Aorta (tissue), 5 donors: ENCODE data around the gene IDH2. TPM values are rescaled to one million over a fixed set of nuclear protein-coding genes. Genes with fewer than 3 reads are reported as not detected.

ENCODE experiments used
- ATAC-seq: fragments of 200-7000 bp; cut with Tn5 transposase; one replicate; pipeline ENCODE4 v1.9.1; 2022; ENCODE audit warnings: moderate library complexity; ENCODE audit not compliant: low FRiP score
- DNase-seq, 2 donors: peaks; one replicate each; pipeline ENCODE4 v3.0.0-alpha.2; 2020
- H3K27ac ChIP-seq, 2 donors: one replicate each; pipeline ENCODE4 v1.5.1; 2013; ENCODE audit warnings: low read length in 2 of 2, mild to moderate bottlenecking in 2 of 2, moderate library complexity in 2 of 2, control low read depth in 1 of 2, inconsistent platforms in 1 of 2, low read depth in 1 of 2
- H3K27me3 ChIP-seq, 2 donors: one replicate each; pipeline ENCODE4 v1.6.1; 2013; ENCODE audit warnings: control low read depth in 1 of 2, low read length in 1 of 2, mild to moderate bottlenecking in 1 of 2, moderate library complexity in 1 of 2; ENCODE audit not compliant: insufficient read depth in 2 of 2, control insufficient read depth in 1 of 2
- H3K36me3 ChIP-seq, 2 donors: one replicate each; pipeline ENCODE4 v1.6.1; 2013; ENCODE audit warnings: control low read depth in 1 of 2, low read length in 1 of 2, mild to moderate bottlenecking in 1 of 2; ENCODE audit not compliant: insufficient read depth in 2 of 2, control insufficient read depth in 1 of 2
- H3K4me1 ChIP-seq, 2 donors: one replicate each; pipeline ENCODE4 v1.6.1; 2013; ENCODE audit warnings: low read length in 2 of 2, control low read depth in 1 of 2, mild to moderate bottlenecking in 1 of 2, moderate library complexity in 1 of 2; ENCODE audit not compliant: insufficient read depth in 2 of 2, control insufficient read depth in 1 of 2
- H3K4me3 ChIP-seq, 2 donors: one replicate each; pipeline ENCODE4 v1.5.1; 2013; ENCODE audit warnings: low read length in 2 of 2, control low read depth in 1 of 2, mild to moderate bottlenecking in 1 of 2
- H3K9me3 ChIP-seq: one replicate; pipeline ENCODE4 v1.6.1; 2013; ENCODE audit warnings: mild to moderate bottlenecking, low read length; ENCODE audit not compliant: control insufficient read depth
- WGBS, 2 donors: extraction: QIAGEN DNeasy Blood & Tissue Kit; methylation state at CpG; one replicate each; pipeline ENCODE4 v1.1.7; 2013; 5-methylcytosine and 5-hydroxymethylcytosine counted together
- intact Hi-C, 2 donors: fragments of 100-400 bp; cut with DNase I; formaldehyde crosslinking; loops; one replicate each; pipeline versions ENCODE4 v1.14.2 to v1.15.0; 2022
- polyA plus RNA-seq, 2 donors: library from polyadenylated mRNA; stranded (reverse); fragments of 200-250 nt; gene quantifications; one replicate each; pipeline ENCODE4 v1.2.3, GENCODE V29; 2013
- total RNA-seq, 2 donors: library from RNA; stranded (reverse); fragmentation: NEBNext Ultra II Directional; extraction: Animal tissue kit (Norgen Biotek cat#: 25700); gene quantifications; one replicate each; pipeline ENCODE4 v1.2.1, GENCODE V29; 2021
- donor health status: healthy with polysubstance abuse.
- donor health status: Bipolar disorder and iron deficiency.
- donor health status: DM: no; HTN: no; CAD: no.
- donor health status: DM: no; HTN: no; CAD: no.
- donor health status: DM: yes; HTN: yes; CAD: no.

The IDH2 gene
- total and polyA plus RNA-seq, 4 donors, result 18.8 to 37.5 (median 31.4) TPM

GRCh38 chr15:90106522-90107117 lies 4.4 kb upstream of the IDH2 start:
- ATAC-seq (no peak), DNase-seq (peak in 1 of 2 donors; percentile 77)
- Histone ChIP-seq H3K4me1 (no peaks in the 10 kb centered on the region), H3K9me3 (no peaks in the 10 kb centered on the region), H3K27me3 (no peaks in the 10 kb centered on the region), H3K4me3 (no peak overlapping the region), H3K27ac (no peak overlapping the region), H3K36me3 (no peaks in the 10 kb centered on the region)
- WGBS, 2 donors, result 28 to 31% methylated on average over 7 of the region's 7 CpGs
- intact Hi-C loops, result no loop called here

GRCh38 chr15:90105521-90105920 lies 3.3 kb upstream of the IDH2 start:
- no peak for ATAC-seq
- Histone ChIP-seq H3K4me1 (no peaks in the 10 kb centered on the region), H3K4me3 (no peak overlapping the region), H3K9me3 (no peaks in the 10 kb centered on the region), H3K27me3 (no peaks in the 10 kb centered on the region), H3K27ac (no peak overlapping the region), H3K36me3 (no peaks in the 10 kb centered on the region)
- intact Hi-C loops, result no loop called here
- DNase-seq, result peak in 1 of 2 donors; percentile 41
- WGBS, 2 donors, result 85 to 93% methylated on average over 7 of the region's 7 CpGs

- no peaks in the 10 kb centered on the region for H3K27me3 ChIP-seq
- no peaks in the 10 kb centered on the region for H3K9me3 ChIP-seq
- intact Hi-C loops, result no loop called here
- no peaks in the 10 kb centered on the region for H3K4me1 ChIP-seq
- H3K27ac ChIP-seq, result no peak overlapping the region
- no peak overlapping the region for H3K4me3 ChIP-seq
- DNase-seq (no peak), ATAC-seq (no peak)
- 81 to 84% methylated on average over 4 of the region's 4 CpGs for WGBS, 2 donors
- H3K36me3 ChIP-seq, result no peaks in the 10 kb centered on the region
These were observed 2.3 kb upstream of the IDH2 start for GRCh38 chr15:90104551-90104950.

- no peak for DNase-seq
These were observed 1.5 kb upstream of the IDH2 start for GRCh38 chr15:90103701-90104329.

GRCh38 chr15:90101130-90101968 lies 919 bp downstream of the IDH2 start:
- intact Hi-C loops, result no loop called here
- Histone ChIP-seq H3K9me3 (no peaks in the 10 kb centered on the region), H3K27ac (peak overlapping the region; percentile 64 to 84), H3K27me3 (no peaks in the 10 kb centered on the region), H3K36me3 (no peaks in the 10 kb centered on the region), H3K4me3 (peak overlapping the region; percentile 53 to 90), H3K4me1 (no peaks in the 10 kb centered on the region)
- 4 to 5% methylated on average over 35 to 40 of the region's 40 CpGs for WGBS, 2 donors
- ATAC-seq, result peak; percentile 35
- DNase-seq, result peak; percentile 81 to 82

More at GRCh38 chr15:90103701-90104329, 1.5 kb upstream of the IDH2 start:
- 94% methylated on average over 5 of the region's 5 CpGs for WGBS, 2 donors
- intact Hi-C loops, result no loop called here
- no peak for ATAC-seq
- H3K27me3 ChIP-seq, result no peaks in the 10 kb centered on the region
- peak overlapping the region in 1 of 2 donors; percentile 6 for H3K27ac ChIP-seq
- H3K9me3 ChIP-seq, result no peaks in the 10 kb centered on the region
- H3K4me1 ChIP-seq, result no peaks in the 10 kb centered on the region
- H3K36me3 ChIP-seq, result no peaks in the 10 kb centered on the region
- no peak overlapping the region for H3K4me3 ChIP-seq

GRCh38 chr15:90099868-90100831 lies 2.1 kb downstream of the IDH2 start:
- H3K36me3 ChIP-seq, result no peaks in the 10 kb centered on the region
- no peaks in the 10 kb centered on the region for H3K4me1 ChIP-seq
- ATAC-seq (no peak), DNase-seq (peak; percentile 71 to 86)
- 13 to 25% methylated on average over 11 of the region's 11 CpGs for WGBS, 2 donors
- no peak overlapping the region for H3K4me3 ChIP-seq
- intact Hi-C loops, result loop anchor here in 1 of 2 donors (10.0 kb wide), 1 partner anchor 65 kb away; no protein-coding TSS in a partner anchor
- H3K27me3 ChIP-seq, result no peaks in the 10 kb centered on the region
- H3K27ac ChIP-seq, result peak overlapping the region in 1 of 2 donors; percentile 77
- no peaks in the 10 kb centered on the region for H3K9me3 ChIP-seq

DNA sequence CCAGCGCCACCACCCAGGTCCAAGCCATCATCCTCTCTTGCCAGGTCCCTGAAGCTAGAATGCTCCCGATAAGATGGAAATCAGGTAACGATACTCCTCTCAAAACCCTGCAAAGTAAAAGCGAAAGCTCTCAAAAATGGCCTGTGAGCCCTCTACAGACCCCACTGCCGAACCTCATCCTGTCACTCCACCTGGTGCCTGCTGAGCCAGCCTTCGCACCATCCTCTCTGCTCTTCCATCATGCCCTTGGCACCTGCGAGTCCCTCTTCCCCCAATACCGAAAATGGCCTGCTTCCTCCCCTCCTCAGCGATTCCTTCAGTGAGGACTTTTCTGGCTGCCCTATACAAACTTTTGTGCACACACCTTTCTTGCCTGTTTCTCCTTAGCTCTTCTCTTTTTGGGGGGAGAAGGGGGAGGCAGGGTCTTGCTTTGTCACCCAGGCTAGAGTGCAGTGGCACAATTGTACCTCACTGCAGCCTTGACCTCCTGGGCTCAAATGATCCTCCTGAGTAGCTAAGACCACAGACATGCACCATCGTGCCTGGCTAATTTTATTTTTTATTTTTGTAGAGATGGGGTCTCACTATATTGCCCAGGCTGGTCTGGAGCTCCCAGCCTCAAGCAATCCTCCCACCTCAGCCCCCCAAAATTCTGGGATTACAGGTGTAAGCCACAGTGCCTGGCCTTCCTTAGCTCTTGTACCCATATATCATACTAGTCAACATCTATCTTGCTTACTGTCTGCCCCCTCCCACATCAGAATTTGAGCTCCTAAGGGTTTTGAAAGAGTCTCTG lies 3.0 kb downstream of the IDH2 start:
- no peak overlapping the region for H3K27ac ChIP-seq
- 93 to 96% methylated on average over 10 of the region's 10 CpGs for WGBS, 2 donors
- intact Hi-C loops, result loop anchor here in 1 of 2 donors (10.0 kb wide), 1 partner anchor 64 kb away; no protein-coding TSS in a partner anchor
- H3K4me3 ChIP-seq, result no peak overlapping the region
- no peaks in the 10 kb centered on the region for H3K4me1 ChIP-seq
- no peaks in the 10 kb centered on the region for H3K36me3 ChIP-seq
- peak in 1 of 2 donors; percentile 14 for DNase-seq
- no peak for ATAC-seq
- no peaks in the 10 kb centered on the region for H3K9me3 ChIP-seq
- no peaks in the 10 kb centered on the region for H3K27me3 ChIP-seq
